Smooth muscle cell (in vitro differentiated cells): ENCODE measurements around the gene ZNF433. TPM values are rescaled to one million over a fixed set of nuclear protein-coding genes. Genes with fewer than 3 reads are reported as not detected.

Source experiments
- DNase-seq: peaks from one replicate; lab custom pipeline; 2025; ENCODE audit not compliant: unreplicated experiment; lab: John Stamatoyannopoulos, UW
- H2AFZ ChIP-seq: fragments of 200-600 bp; sonication (generic); 2 replicates; pipeline ENCODE4 v1.6.0; 2016; ENCODE audit warnings: antibody characterized with exemption, low read depth, mild to moderate bottlenecking
- H3F3A ChIP-seq: fragments of 200-600 bp; sonication (generic); 2 replicates; pipeline ENCODE4 v1.6.0; 2017; ENCODE audit warnings: antibody characterized with exemption, low read depth
- H3K27ac ChIP-seq: fragments of 200-600 bp; sonication (generic); 2 replicates; pipeline ENCODE4 v1.5.1; 2016; ENCODE audit warnings: low read depth, mild to moderate bottlenecking
- H3K27me3 ChIP-seq: fragments of 200-600 bp; sonication (generic); 2 replicates; pipeline ENCODE4 v1.6.1; 2016; ENCODE audit warnings: low read depth, mild to moderate bottlenecking
- H3K36me3 ChIP-seq: fragments of 200-600 bp; sonication (generic); 2 replicates; pipeline ENCODE4 v1.5.1; 2016; ENCODE audit warnings: low read depth
- H3K4me1 ChIP-seq: fragments of 200-600 bp; sonication (generic); 2 replicates; pipeline ENCODE4 v1.5.1; 2016; ENCODE audit warnings: low read depth
- H3K4me2 ChIP-seq: fragments of 200-600 bp; sonication (generic); 2 replicates; pipeline ENCODE4 v1.6.0; 2016; ENCODE audit warnings: mild to moderate bottlenecking
- H3K4me3 ChIP-seq: fragments of 200-600 bp; sonication (generic); 2 replicates; pipeline ENCODE4 v1.5.1; 2016; ENCODE audit warnings: mild to moderate bottlenecking
- H3K79me2 ChIP-seq: fragments of 200-600 bp; sonication (generic); 2 replicates; pipeline ENCODE4 v1.6.0; 2016; ENCODE audit warnings: low read depth, mild to moderate bottlenecking
- H3K9ac ChIP-seq: fragments of 200-600 bp; sonication (generic); 2 replicates; pipeline ENCODE4 v1.6.0; 2016; ENCODE audit warnings: low read depth
- H3K9me3 ChIP-seq: fragments of 200-600 bp; sonication (generic); replicated peaks from 2 replicates; pipeline ENCODE4 v1.5.1; 2016; ENCODE audit warnings: low read depth
- H4K20me1 ChIP-seq: fragments of 200-600 bp; sonication (generic); 2 replicates; pipeline ENCODE4 v1.6.0; 2016; ENCODE audit warnings: low read depth
- WGBS: methylation state at CpG from one replicate; pipeline ENCODE4 v1.1.7; 2016; ENCODE audit warnings: low lambda C conversion rate; 5-methylcytosine and 5-hydroxymethylcytosine counted together
- polyA plus RNA-seq: library from polyadenylated mRNA; unstranded; fragments of >200 nt; fragmentation: Nextera tagmentation; extraction: Ambion mirVana; gene quantifications from 2 replicates; pipeline ENCODE4 v1.2.1, GENCODE V29; 2016
- small RNA-seq: library from RNA; depleted of rRNA; stranded (forward); fragments of <200 nt; gene quantifications from one replicate; pipeline ENCODE3, GENCODE V24; 2014
- total RNA-seq: library from RNA; depleted of rRNA; stranded (reverse); fragments of >200 nt; gene quantifications from 2 replicates; pipeline ENCODE4 v1.2.3, GENCODE V29; 2014
- TF ChIP-seq, protein P1 (sequence below): fragments of 200-600 bp; sonication (generic); IDR thresholded peaks from 2 replicates; pipeline ENCODE4 v1.5.1; 2017; ENCODE audit warnings: borderline replicate concordance, mild to moderate bottlenecking, antibody characterized with exemption; ENCODE audit not compliant: insufficient read depth, poor library complexity, severe bottlenecking

The ZNF433 gene
- total and polyA plus RNA-seq, 2 experiments from 2014 or later, result 2.6 to 10.2 TPM

DNA sequence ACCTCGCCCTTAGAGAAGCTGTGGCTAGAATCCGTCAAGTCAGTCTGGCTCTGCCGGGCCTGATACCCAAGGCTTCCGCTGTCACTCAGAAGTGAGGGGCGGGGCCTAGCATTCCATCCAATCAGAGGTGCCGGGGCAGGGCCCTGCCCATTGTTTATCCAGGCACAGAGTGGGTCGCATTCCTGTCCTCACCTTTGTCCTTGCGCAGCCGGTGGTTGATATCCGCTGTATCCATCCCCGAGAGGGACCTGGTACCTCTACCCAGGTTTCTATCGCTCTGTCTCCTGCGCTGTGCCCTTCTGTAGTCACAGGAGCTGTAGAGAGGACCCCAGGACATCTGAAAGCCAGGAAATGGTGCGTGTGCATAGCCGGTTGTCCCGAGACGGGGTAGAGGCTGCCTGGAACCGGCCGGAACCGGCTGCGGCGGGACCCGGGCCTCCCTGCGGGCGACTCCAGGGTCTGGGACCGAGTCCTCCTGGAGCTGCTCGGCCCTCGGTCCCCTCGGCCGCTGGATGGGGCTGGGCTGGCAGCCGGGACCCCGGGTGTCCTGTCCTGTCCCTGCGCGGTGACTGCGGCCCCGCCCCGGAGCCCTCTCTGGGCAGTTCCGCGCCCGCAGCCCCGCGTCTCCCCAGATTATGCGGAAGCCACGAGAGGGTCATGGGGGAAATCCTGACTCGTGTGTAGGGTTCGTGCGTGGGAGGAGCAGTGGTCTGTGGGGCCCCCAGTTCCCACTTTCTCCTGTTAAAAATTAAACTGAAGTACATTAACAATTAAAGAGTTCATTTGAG, 70.4 kb downstream of the ZNF433 start, which contains the start of gene ZNF763:
TSS of gene ZNF763 (plus strand) at position 183 of the 788 bp plus-strand sequence. CDS start at position 352, 169 bp downstream.
- peak; percentile 62 for DNase-seq
- Histone ChIP-seq H2AFZ (peak within 1 kb of the TSS; percentile 88), H4K20me1 (no peaks in the 10 kb centered on the region), H3K27me3 (no peaks in the 10 kb centered on the region), H3F3A (no peaks in the 10 kb centered on the region), H3K79me2 (no peaks in the 10 kb centered on the region), H3K4me1 (peaks cover 6% of the 10 kb centered on the region), H3K27ac (peak within 1 kb of the TSS; percentile 42), H3K4me3 (peak within 1 kb of the TSS; percentile 69), H3K9me3 (no peaks in the 10 kb centered on the region), H3K4me2 (peak within 1 kb of the TSS; percentile 91), H3K9ac (peak within 1 kb of the TSS; percentile 24), H3K36me3 (no peaks in the 10 kb centered on the region)
- TF ChIP-seq, protein P1, sequence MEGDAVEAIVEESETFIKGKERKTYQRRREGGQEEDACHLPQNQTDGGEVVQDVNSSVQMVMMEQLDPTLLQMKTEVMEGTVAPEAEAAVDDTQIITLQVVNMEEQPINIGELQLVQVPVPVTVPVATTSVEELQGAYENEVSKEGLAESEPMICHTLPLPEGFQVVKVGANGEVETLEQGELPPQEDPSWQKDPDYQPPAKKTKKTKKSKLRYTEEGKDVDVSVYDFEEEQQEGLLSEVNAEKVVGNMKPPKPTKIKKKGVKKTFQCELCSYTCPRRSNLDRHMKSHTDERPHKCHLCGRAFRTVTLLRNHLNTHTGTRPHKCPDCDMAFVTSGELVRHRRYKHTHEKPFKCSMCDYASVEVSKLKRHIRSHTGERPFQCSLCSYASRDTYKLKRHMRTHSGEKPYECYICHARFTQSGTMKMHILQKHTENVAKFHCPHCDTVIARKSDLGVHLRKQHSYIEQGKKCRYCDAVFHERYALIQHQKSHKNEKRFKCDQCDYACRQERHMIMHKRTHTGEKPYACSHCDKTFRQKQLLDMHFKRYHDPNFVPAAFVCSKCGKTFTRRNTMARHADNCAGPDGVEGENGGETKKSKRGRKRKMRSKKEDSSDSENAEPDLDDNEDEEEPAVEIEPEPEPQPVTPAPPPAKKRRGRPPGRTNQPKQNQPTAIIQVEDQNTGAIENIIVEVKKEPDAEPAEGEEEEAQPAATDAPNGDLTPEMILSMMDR, result no peak
- 1% methylated on average over 47 of the region's 47 CpGs for WGBS

Small RNA genes lying within 50 kb of the gene (small RNA-seq; reads per million reads assigned to genes)
- gene RNA5SP464 (not detected), gene RNA5SP465 (not detected), gene RNA5SP466 (not detected)

Other genes with a start within 250 kb of the ZNF433 start
- gene ZNF491, start 237.2 kb downstream of the ZNF433 start, total RNA-seq, result 3.6 and 6.1 TPM in 2 replicates
- 1.1 and 1.4 TPM in 2 replicates for gene ZNF491, start 237.2 kb downstream of the ZNF433 start, polyA plus RNA-seq
- 14.5 and 16.8 TPM in 2 replicates for gene ZNF440, start 221.4 kb downstream of the ZNF433 start, total RNA-seq
- 3.6 and 5.0 TPM in 2 replicates for gene ZNF440, start 221.4 kb downstream of the ZNF433 start, polyA plus RNA-seq
- 1.9 and 2.6 TPM in 2 replicates for gene ZNF439, start 187.0 kb downstream of the ZNF433 start, total RNA-seq
- 1.4 and 3.2 TPM in 2 replicates for gene ZNF439, start 187.0 kb downstream of the ZNF433 start, polyA plus RNA-seq
- 8.8 and 15.1 TPM in 2 replicates for gene ZNF69, start 147.9 kb downstream of the ZNF433 start, total RNA-seq
- 4.6 and 8.2 TPM in 2 replicates for gene ZNF69, start 147.9 kb downstream of the ZNF433 start, polyA plus RNA-seq
- gene ZNF700, start 110.6 kb downstream of the ZNF433 start, total RNA-seq, result 8.3 and 10.4 TPM in 2 replicates
- gene ZNF700, start 110.6 kb downstream of the ZNF433 start, polyA plus RNA-seq, result 1.2 and 1.3 TPM in 2 replicates
- gene ZNF763, start 70.6 kb downstream of the ZNF433 start, total RNA-seq, result 1.2 and 1.6 TPM in 2 replicates
- gene ZNF763, start 70.6 kb downstream of the ZNF433 start, polyA plus RNA-seq, result 0.53 and 0.73 TPM in 2 replicates
- 0.36 and 2.5 TPM in 2 replicates for gene ZNF878, start 17.3 kb upstream of the ZNF433 start, total RNA-seq
- gene ZNF878, start 17.3 kb upstream of the ZNF433 start, polyA plus RNA-seq, result 1.5 TPM in 1 of 2 replicates, not detected in the other
- 4.4 and 10.4 TPM in 2 replicates for gene ZNF844, start 29.1 kb upstream of the ZNF433 start, total RNA-seq
- 0.80 and 1.9 TPM in 2 replicates for gene ZNF844, start 29.1 kb upstream of the ZNF433 start, polyA plus RNA-seq
- 1.3 and 4.2 TPM in 2 replicates for gene ZNF20, start 104.7 kb upstream of the ZNF433 start, total RNA-seq
- 0.46 and 1.5 TPM in 2 replicates for gene ZNF20, start 104.7 kb upstream of the ZNF433 start, polyA plus RNA-seq
- gene ZNF625, start 121.1 kb upstream of the ZNF433 start, total RNA-seq, result 7.8 and 13.5 TPM in 2 replicates
- gene ZNF625, start 121.1 kb upstream of the ZNF433 start, polyA plus RNA-seq, result 0.66 and 1.0 TPM in 2 replicates
- gene ZNF136, start 127.4 kb upstream of the ZNF433 start, total RNA-seq, result 5.7 and 14.4 TPM in 2 replicates
- 5.1 and 7.9 TPM in 2 replicates for gene ZNF136, start 127.4 kb upstream of the ZNF433 start, polyA plus RNA-seq